T-cell (primary cell): ENCODE data around the gene EPAS1. TPM values are rescaled to one million over a fixed set of nuclear protein-coding genes. Genes with fewer than 3 reads are reported as not detected.

ENCODE experiments used
- ATAC-seq, 4 experiments: fragments of 200-7000 bp in 3 of 4; fragments of 150-1000 bp in 1 of 4; cut with Tn5 transposase; replicated peaks in 1 of 4; 1 replicate in 3 of 4; 2 replicates in 1 of 4; pipeline ENCODE4 v1.10.0; 2021; ENCODE audit warnings: moderate library complexity in 3 of 4, mild to moderate bottlenecking in 2 of 4, moderate number of reproducible peaks in 1 of 4
- CTCF ChIA-PET, 2 donors: fragments of 300-600 bp; sonication (Branson Sonifier 250); formaldehyde crosslinking; loops; one replicate each; lab custom pipeline; 2022; ENCODE audit warnings: antibody characterized with exemption in 2 of 2; lab: Charles Lee
- POLR2A ChIA-PET, 2 donors: fragments of 300-600 bp; sonication (Branson Sonifier 250); formaldehyde crosslinking; loops; one replicate each; lab custom pipeline; 2022; ENCODE audit warnings: antibody characterized with exemption in 2 of 2; lab: Charles Lee
- DNase-seq, 35 experiments: peaks; one replicate each; pipeline versions ENCODE4 v3.0.0 to v3.0.0-alpha.2; 2013 to 2023
- H3K27ac ChIP-seq: one replicate; pipeline ENCODE4 v1.5.1; 2013; ENCODE audit warnings: low read length
- H3K27me3 ChIP-seq, 2 experiments: replicated peaks in 1 of 2; 1 replicate in 1 of 2; 2 replicates in 1 of 2; pipeline versions ENCODE4 v1.6.1 to v1.7.0; 2013; ENCODE audit warnings: low read length in 1 of 2, mixed read lengths in 1 of 2; ENCODE audit not compliant: control insufficient read depth in 2 of 2, insufficient read depth in 2 of 2; ENCODE audit errors: extremely low read depth in 1 of 2
- H3K36me3 ChIP-seq, 2 donors: 1 replicate in 1 of 2; 2 replicates in 1 of 2; pipeline versions ENCODE4 v1.6.1 to v1.7.0; 2013; ENCODE audit warnings: low read length in 1 of 2; ENCODE audit not compliant: control insufficient read depth in 2 of 2, insufficient read depth in 1 of 2; ENCODE audit errors: extremely low read depth in 1 of 2
- H3K4me1 ChIP-seq, 2 experiments: 1 replicate in 1 of 2; 2 replicates in 1 of 2; pipeline versions ENCODE4 v1.6.1 to v1.7.0; 2013; ENCODE audit warnings: low read length in 2 of 2, mixed read lengths in 1 of 2; ENCODE audit not compliant: insufficient read depth in 2 of 2, control insufficient read depth in 1 of 2; ENCODE audit errors: extremely low read depth in 1 of 2
- H3K4me3 ChIP-seq, 2 donors: 1 replicate in 1 of 2; 2 replicates in 1 of 2; pipeline versions ENCODE4 v1.5.1 to v1.7.0; 2013; ENCODE audit warnings: mild to moderate bottlenecking in 2 of 2, low read length in 1 of 2, moderate library complexity in 1 of 2; ENCODE audit not compliant: control insufficient read depth in 1 of 2; ENCODE audit errors: extremely low read depth in 1 of 2
- H3K9me3 ChIP-seq: 2 replicates; pipeline ENCODE4 v1.7.0; 2013
- H3K27ac Mint-ChIP-seq, 2 donors: one replicate each; pipeline ENCODE4 v1.8.0; 2020 to 2021; ENCODE audit warnings: mild to moderate bottlenecking in 2 of 2, mixed read lengths in 2 of 2
- H3K27me3 Mint-ChIP-seq, 2 donors: one replicate each; pipeline ENCODE4 v1.8.0; 2021 to 2022; ENCODE audit warnings: mixed read lengths in 2 of 2
- H3K36me3 Mint-ChIP-seq: one replicate; pipeline ENCODE4 v1.8.0; 2021; ENCODE audit warnings: mixed read lengths
- H3K4me1 Mint-ChIP-seq, 3 donors: one replicate each; pipeline ENCODE4 v1.8.0; 2020 to 2022; ENCODE audit warnings: mixed read lengths in 3 of 3, mild to moderate bottlenecking in 1 of 3
- H3K4me3 Mint-ChIP-seq, 3 donors: one replicate each; pipeline ENCODE4 v1.8.0; 2020 to 2022; ENCODE audit warnings: mild to moderate bottlenecking in 3 of 3, mixed read lengths in 3 of 3, moderate library complexity in 3 of 3
- H3K9me3 Mint-ChIP-seq, 3 donors: one replicate each; pipeline ENCODE4 v1.8.0; 2020 to 2022; ENCODE audit warnings: mixed read lengths in 3 of 3
- WGBS: methylation state at CpG from one replicate; pipeline ENCODE4 v1.1.5; 2013; ENCODE audit warnings: missing lambda C conversion rate; ENCODE audit not compliant: insufficient coverage; 5-methylcytosine and 5-hydroxymethylcytosine counted together
- total RNA-seq, 35 experiments: library from RNA in 6 of 35; stranded (reverse) in 6 of 35; fragments of 120-200 nt in 1 of 35; gene quantifications; one replicate each; pipeline versions ENCODE4 v1.2.1 to v1.2.4 and lab custom pipeline; 2013 to 2026

Gene EPAS1
- total RNA-seq, 5 donors from 2014 or later (not counting 1 experiment from before 2014, with no cell fraction given) = 1.0 to 4.0 (median 3.0) TPM

GRCh38 chr2:46311651-46312223 is 14.5 kb downstream of the EPAS1 start:
- DNase-seq (no peak), ATAC-seq (no peak)
- Mint-ChIP-seq H3K4me1 (peaks cover 3 to 10% (median 5%) of the 10 kb centered on the region in 3 donors), H3K9me3 (no peaks in the 10 kb centered on the region), H3K4me3 (no peak overlapping the region), H3K27ac (no peak overlapping the region), H3K27me3 (peaks cover 33 to 36% of the 10 kb centered on the region in 2 donors), H3K36me3 (no peaks in the 10 kb centered on the region)
- Histone ChIP-seq H3K27me3 (peaks cover 0 to 35% of the 10 kb centered on the region in 2 experiments), H3K9me3 (no peaks in the 10 kb centered on the region), H3K27ac (no peak overlapping the region), H3K4me1 (no peaks in the 10 kb centered on the region), H3K4me3 (no peak overlapping the region), H3K36me3 (no peaks in the 10 kb centered on the region)
- CTCF ChIA-PET = no interaction called here
- POLR2A ChIA-PET = no interaction called here
- WGBS = 90% methylated on average over 2 of the region's 6 CpGs

DNA sequence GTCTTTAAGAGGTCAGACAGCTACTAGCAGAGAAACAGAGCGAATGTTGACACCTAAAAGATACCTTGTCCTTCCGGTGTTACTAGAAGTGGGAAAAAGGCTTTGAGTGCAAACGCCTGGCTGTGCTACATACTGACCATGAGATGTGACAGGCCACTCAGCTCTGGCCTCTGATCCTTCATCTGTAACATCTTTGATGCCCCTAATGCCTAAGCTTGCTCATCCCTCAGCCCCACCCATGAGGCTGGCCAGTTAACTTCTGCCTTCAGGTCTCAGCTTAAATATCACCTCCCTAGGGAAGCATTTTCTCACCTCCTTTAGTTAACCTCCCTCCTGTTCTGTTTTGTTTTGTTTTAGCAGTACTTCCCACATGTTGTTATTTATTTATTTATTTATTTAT is 15.9 kb downstream of the EPAS1 start:
- no peaks in the 10 kb centered on the region for H3K9me3 Mint-ChIP-seq
- DNase-seq (no peak), ATAC-seq (no peak)
- H3K27me3 Mint-ChIP-seq = peaks cover 22 to 26% of the 10 kb centered on the region in 2 donors
- no peaks in the 10 kb centered on the region for H3K36me3 ChIP-seq
- H3K27me3 ChIP-seq = peaks cover 0 to 25% of the 10 kb centered on the region in 2 experiments
- CTCF ChIA-PET = interaction anchor here in 1 of 2 donors (0.5 kb wide), 1 partner anchor 312 kb away, joined by 8 read pairs; no protein-coding TSS in a partner anchor
- no peak overlapping the region for H3K4me3 ChIP-seq
- no peaks in the 10 kb centered on the region for H3K9me3 ChIP-seq
- H3K27ac ChIP-seq = no peak overlapping the region
- no peaks in the 10 kb centered on the region for H3K36me3 Mint-ChIP-seq
- 90% methylated on average over 2 of the region's 3 CpGs for WGBS
- H3K4me1 Mint-ChIP-seq = peaks cover 3 to 10% (median 8%) of the 10 kb centered on the region in 3 donors
- no peak overlapping the region for H3K27ac Mint-ChIP-seq
- no peak overlapping the region for H3K4me3 Mint-ChIP-seq
- POLR2A ChIA-PET = no interaction called here
- H3K4me1 ChIP-seq = no peaks in the 10 kb centered on the region

DNA sequence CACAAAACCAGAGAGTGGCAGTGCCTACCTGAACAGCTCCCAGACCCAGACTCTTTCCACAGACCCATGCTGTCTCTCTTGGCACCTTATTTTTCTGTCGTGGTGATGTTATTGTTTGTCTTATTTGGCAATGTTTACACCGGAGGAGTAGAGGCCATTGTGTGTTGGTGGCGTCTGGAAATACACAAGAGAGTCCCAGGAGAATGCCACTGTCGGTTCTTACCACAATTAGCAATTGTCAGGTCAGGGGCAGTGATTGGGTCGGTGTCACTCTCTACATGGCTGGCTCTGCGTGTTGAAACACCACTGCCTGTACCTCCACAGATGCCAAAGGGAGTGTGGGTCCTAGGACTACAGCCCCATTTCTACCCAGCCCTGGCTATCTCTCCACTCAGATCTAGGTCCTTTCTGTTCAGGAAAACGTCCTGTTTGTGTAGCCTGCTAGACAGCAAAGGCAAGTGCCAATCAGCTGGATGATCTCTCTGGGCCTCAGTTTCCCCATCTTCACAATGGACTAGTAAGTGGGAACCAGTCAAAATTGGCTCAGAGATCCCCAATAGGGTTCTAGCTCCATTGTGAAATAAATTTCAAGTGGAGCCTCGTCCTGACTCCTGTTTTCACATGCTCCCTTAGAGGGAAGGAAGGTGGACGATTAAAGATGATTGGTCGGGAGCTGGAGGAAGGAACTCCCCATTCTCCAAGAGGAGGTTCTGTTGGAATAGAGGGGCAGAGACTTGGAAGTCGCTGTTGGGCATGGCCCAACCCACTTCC is 17.0 kb downstream of the EPAS1 start:
- WGBS = 100% methylated on average over 3 of the region's 11 CpGs
- Mint-ChIP-seq H3K4me1 (peaks cover 3 to 10% (median 8%) of the 10 kb centered on the region in 3 donors), H3K9me3 (no peaks in the 10 kb centered on the region), H3K36me3 (no peaks in the 10 kb centered on the region), H3K4me3 (no peak overlapping the region), H3K27me3 (peaks cover 12 to 22% of the 10 kb centered on the region in 2 donors), H3K27ac (no peak overlapping the region)
- POLR2A ChIA-PET = no interaction called here
- no peaks in the 10 kb centered on the region for H3K36me3 ChIP-seq
- ATAC-seq = no peak
- CTCF ChIA-PET = no interaction called here
- no peaks in the 10 kb centered on the region for H3K9me3 ChIP-seq
- no peak overlapping the region for H3K4me3 ChIP-seq
- H3K27me3 ChIP-seq = peaks cover 0 to 25% of the 10 kb centered on the region in 2 experiments
- DNase-seq = no peak
- H3K4me1 ChIP-seq = no peaks in the 10 kb centered on the region
- H3K27ac ChIP-seq = no peak overlapping the region

- no peaks in the 10 kb centered on the region for H3K36me3 Mint-ChIP-seq
- Histone ChIP-seq H3K36me3 (no peaks in the 10 kb centered on the region), H3K4me3 (no peak overlapping the region), H3K27ac (no peak overlapping the region), H3K4me1 (no peaks in the 10 kb centered on the region), H3K27me3 (peaks cover 0 to 22% of the 10 kb centered on the region in 2 experiments), H3K9me3 (no peaks in the 10 kb centered on the region)
- no peak overlapping the region for H3K4me3 Mint-ChIP-seq
- H3K27ac Mint-ChIP-seq = no peak overlapping the region
- DNase-seq = no peak
- H3K9me3 Mint-ChIP-seq = no peaks in the 10 kb centered on the region
- POLR2A ChIA-PET = no interaction called here
- peaks cover 7 to 17% of the 10 kb centered on the region in 2 donors for H3K27me3 Mint-ChIP-seq
- CTCF ChIA-PET = no interaction called here
- 65% methylated on average over 8 of the region's 11 CpGs for WGBS
- H3K4me1 Mint-ChIP-seq = peaks cover 3 to 10% (median 8%) of the 10 kb centered on the region in 3 donors
- ATAC-seq = peak in 1 of 4 experiments; percentile 37
Observed at GRCh38 chr2:46315103-46315890, 18.1 kb downstream of the EPAS1 start.

- CTCF ChIA-PET = no interaction called here
- no peaks in the 10 kb centered on the region for H3K36me3 Mint-ChIP-seq
- no peaks in the 10 kb centered on the region for H3K36me3 ChIP-seq
- 95% methylated on average over 2 of the region's 3 CpGs for WGBS
- H3K4me1 Mint-ChIP-seq = peaks cover 3 to 10% (median 8%) of the 10 kb centered on the region in 3 donors
- peaks cover 0 to 13% of the 10 kb centered on the region in 2 donors for H3K27me3 Mint-ChIP-seq
- no peak overlapping the region for H3K4me3 Mint-ChIP-seq
- ATAC-seq (no peak), DNase-seq (no peak)
- H3K9me3 Mint-ChIP-seq = no peaks in the 10 kb centered on the region
- peaks cover 0 to 15% of the 10 kb centered on the region in 2 experiments for H3K27me3 ChIP-seq
- no peaks in the 10 kb centered on the region for H3K4me1 ChIP-seq
- no peak overlapping the region for H3K4me3 ChIP-seq
- H3K27ac Mint-ChIP-seq = no peak overlapping the region
- no peaks in the 10 kb centered on the region for H3K9me3 ChIP-seq
- POLR2A ChIA-PET = no interaction called here
- no peak overlapping the region for H3K27ac ChIP-seq
Observed at GRCh38 chr2:46317094-46317486, 19.9 kb downstream of the EPAS1 start.
